ENCODE data around the gene GAB2. TPM values are rescaled to one million over a fixed set of nuclear protein-coding genes. Genes with fewer than 3 reads are reported as not detected.
"Not testable (repeated sequence)": the region's sequence is repeated elsewhere in the genome, so short reads cannot be mapped to it uniquely, and the experiment has no call there.

The GAB2 gene
- polyA plus RNA-seq, 1 donor from 2014 or later: 4.2 TPM

DNA sequence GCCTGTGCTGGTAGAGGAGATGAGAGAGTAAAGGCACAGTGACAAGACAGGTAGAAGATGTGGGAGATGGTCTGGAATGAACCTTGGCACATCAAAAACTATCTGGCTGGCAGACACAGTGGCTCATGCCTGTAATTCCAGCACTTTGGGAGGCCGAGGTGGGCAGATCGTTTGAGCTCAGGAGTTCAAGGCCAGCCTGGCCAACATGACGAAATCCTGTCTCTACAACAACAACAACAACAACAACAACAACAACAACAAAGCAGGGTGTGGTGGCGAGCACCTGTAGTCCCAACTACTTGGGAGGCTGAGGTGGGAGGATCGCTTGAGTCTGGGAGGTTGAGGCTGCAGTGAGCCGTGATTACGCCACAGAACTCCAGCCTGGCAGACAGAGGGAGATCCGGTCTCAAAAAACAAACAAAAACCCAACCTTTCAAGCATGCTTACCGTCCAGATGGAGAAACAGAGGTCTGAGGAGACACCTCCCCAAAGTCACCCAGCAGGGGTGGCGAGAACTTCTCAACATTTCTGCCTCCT lies 240.9 kb downstream of the GAB2 start:
- Mint-ChIP-seq H3K36me3 (peaks cover 16% of the 10 kb centered on the region), H3K4me3 (no peak overlapping the region), H3K27me3 (no peaks in the 10 kb centered on the region), H3K9me3 (peaks cover 0 to 7% (median 0%) of the 10 kb centered on the region in 3 donors), H3K27ac (peak overlapping the region in 1 of 3 donors; percentile 84), H3K4me1 (no peaks in the 10 kb centered on the region)

DNA sequence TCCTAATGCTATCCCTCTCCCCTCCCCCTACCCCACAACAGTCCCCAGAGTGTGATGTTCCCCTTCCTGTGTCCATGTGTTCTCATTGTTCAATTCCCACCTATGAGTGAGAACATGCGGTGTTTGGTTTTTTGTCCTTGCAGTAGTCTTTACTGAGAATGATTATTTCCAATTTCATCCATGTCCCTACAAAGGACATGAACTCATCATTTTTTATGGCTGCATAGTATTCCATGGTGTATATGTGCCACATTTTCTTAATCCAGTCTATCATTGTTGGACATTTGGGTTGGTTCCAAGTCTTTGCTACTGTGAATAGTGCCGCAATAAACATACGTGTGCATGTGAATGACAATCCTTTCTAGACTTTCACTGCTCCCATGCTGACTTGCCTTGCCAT lies 241.8 kb downstream of the GAB2 start:
- not testable (repeated sequence) for H3K27me3 Mint-ChIP-seq, H3K27ac Mint-ChIP-seq, H3K4me3 Mint-ChIP-seq, H3K4me1 Mint-ChIP-seq, H3K9me3 Mint-ChIP-seq
- peaks cover 14% of the 10 kb centered on the region for H3K36me3 Mint-ChIP-seq

DNA sequence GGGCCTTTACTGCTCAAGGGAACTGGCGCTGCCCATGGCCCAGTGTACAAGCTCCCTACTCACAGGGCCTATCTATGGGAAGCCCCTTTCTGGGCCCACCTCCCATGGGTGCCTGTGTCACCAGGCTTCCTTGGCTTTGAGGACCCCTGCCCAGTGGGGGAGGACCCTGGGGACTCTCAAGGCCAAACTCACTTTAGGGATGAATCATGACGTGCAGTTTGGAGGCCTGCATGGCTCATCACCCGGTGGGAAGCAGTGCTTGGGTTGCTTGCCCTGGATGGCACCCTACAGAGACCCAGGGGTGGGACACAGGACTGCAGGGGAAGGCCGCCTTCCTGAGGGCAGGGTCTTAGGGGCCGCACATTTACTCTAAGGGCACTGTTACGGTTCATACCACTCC lies 245.7 kb downstream of the GAB2 start:
- Mint-ChIP-seq H3K9me3 (no peaks in the 10 kb centered on the region), H3K27me3 (no peaks in the 10 kb centered on the region), H3K27ac (no peak overlapping the region)

DNA sequence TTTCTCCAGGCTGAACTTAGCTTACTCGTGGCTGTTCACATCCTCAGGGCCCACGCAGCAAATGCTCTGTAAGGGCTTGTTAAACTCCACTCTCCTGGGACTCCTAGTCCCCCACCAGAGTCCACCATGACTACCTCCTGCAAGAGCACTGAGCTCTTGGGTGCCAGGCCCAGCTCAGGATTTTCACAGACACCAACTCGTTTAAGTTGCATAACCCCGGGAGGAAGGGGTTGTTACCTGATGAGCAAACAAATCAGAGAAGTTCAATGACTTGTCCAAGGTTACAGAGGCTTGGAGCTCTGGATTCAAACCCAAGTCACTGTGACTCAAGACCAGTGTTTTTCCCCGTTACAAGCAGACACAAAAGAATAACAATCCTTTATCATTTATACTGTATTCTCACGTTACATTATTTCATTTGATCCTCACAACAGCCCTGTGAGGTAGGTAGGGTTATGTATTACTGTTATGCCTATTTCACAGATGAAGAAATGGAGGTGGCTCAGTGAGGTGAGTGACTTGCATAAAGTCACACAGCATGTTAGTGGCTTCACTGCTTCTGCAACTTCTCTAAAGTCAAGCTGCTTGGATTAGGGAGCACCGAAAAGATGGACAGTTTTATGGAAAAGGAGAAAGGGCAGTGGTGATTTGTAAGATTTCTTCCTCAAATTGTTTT lies 246.6 kb downstream of the GAB2 start:
- Mint-ChIP-seq H3K4me3 (no peak overlapping the region), H3K27ac (no peak overlapping the region), H3K36me3 (peaks cover 9% of the 10 kb centered on the region), H3K4me1 (no peaks in the 10 kb centered on the region), H3K27me3 (no peaks in the 10 kb centered on the region), H3K9me3 (no peaks in the 10 kb centered on the region)

More for the DNA sequence above, 245.7 kb downstream of the GAB2 start:
- Mint-ChIP-seq H3K4me1 (no peaks in the 10 kb centered on the region), H3K4me3 (no peak overlapping the region), H3K36me3 (peaks cover 9% of the 10 kb centered on the region)

DNA sequence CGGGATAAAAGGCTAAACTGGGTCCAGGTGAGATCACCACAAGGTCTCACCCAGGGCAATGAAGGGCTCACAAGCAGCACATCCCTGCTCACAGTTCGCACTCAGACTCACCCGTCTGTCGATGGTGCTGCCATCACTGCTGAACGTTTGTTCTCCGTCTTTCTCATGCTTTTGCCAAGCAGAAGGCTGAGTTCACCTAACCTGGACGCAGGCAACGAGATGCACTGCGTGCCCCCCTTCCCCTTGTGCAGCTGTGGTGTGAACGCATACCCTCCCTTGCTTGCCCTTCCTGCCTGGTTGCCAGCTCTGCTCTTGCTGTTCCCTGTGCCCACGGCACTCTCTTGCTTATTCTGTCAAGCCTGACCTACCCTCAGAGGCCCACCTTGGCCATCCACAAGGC lies 247.2 kb downstream of the GAB2 start:
- no peaks in the 10 kb centered on the region for H3K4me1 Mint-ChIP-seq
- H3K4me3 Mint-ChIP-seq: no peak overlapping the region
- no peaks in the 10 kb centered on the region for H3K27me3 Mint-ChIP-seq
- H3K36me3 Mint-ChIP-seq: peaks cover 9% of the 10 kb centered on the region
- no peak overlapping the region for H3K27ac Mint-ChIP-seq
- H3K9me3 Mint-ChIP-seq: no peaks in the 10 kb centered on the region

DNA sequence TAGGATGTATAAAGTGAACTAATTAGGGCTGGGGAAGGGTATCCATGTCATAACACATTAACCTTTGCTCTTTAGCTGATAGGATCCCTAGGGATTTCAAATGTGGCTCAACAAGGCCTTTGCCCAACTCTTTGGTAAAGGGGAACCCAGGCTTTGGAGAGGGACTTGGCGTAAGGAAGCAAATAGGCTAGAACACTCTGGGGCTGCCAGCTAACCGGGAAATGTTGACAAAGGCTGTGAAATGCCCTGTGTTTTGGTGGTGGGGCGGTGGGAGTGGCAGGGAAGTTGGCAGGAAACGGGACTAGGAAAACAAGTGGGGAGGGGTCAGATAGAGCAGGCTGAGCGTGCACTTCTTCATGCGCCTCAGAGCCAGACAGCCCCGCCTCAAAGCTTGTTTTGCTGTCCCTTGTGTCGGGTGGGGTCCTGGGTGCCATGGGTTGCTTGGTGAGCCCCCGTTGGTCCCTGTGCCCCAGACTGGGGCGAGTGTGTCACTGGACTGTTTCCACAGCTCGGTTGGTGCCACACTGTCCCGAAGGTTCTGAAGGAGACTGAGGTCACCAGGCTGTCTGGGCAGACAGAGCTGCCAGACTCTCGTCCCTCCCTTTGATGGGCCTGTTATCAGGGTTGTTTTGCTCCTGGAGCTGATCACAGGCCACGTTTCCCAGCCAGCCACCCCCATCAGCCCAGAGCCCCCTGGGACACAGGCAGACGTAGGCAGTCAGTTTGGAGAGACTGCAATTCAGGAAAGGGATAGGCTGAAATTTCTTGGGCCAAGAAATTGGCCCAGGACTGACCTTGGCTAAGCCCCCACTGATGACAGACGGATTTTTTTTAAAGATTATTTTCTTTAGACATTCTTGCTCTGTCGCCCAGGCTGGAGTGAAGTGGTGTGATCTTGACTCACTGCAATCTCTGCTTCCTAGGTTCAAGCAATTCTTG lies 248.8 kb downstream of the GAB2 start:
- no peaks in the 10 kb centered on the region for H3K9me3 Mint-ChIP-seq

DNA sequence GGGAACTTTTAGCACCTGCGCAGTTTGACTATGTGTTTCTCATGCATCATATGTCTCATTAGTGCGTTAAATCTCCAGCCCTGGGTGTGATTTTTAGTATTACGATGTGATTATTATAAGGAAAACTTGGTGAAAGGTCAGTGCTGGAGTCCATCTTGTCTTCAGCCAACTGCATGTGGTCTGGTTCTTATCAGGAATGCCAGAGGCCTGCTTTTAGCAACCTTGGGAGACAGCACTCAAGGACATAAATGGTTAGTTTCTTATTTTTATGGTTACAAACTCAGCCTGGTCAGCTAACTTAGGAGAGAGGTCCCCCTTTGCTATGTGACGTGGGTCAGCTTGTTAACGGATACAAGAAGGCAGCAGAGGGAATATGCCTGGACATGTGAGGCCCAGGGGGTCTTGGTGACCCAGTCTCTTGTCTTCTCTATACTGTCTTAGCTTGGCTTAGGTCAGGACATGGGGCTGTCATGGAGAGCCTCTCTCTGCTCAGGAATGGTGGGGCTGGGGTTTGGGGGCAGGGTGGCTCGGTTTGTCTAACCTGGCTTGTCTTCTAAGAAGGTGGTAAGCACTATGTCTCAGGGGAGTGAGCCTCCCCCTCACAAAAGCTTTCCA lies 250.7 kb downstream of the GAB2 start:
- peaks cover 0 to 1% (median 0%) of the 10 kb centered on the region in 3 donors for H3K4me1 Mint-ChIP-seq
- no peak overlapping the region for H3K27ac Mint-ChIP-seq
- H3K9me3 Mint-ChIP-seq: no peaks in the 10 kb centered on the region
- H3K36me3 Mint-ChIP-seq: no peaks in the 10 kb centered on the region
- H3K27me3 Mint-ChIP-seq: no peaks in the 10 kb centered on the region
- H3K4me3 Mint-ChIP-seq: no peak overlapping the region

More for the DNA sequence above, 248.8 kb downstream of the GAB2 start:
- Mint-ChIP-seq H3K4me1 (peaks cover 0 to 1% (median 0%) of the 10 kb centered on the region in 3 donors), H3K4me3 (no peak overlapping the region), H3K27ac (no peak overlapping the region), H3K36me3 (peaks cover 9% of the 10 kb centered on the region), H3K27me3 (no peaks in the 10 kb centered on the region)

Other genes starting within 250 kb of the GAB2 start
- 1.9 TPM for gene KCTD21, start 229.2 kb downstream of the GAB2 start, polyA plus RNA-seq
- gene USP35, start 228.9 kb downstream of the GAB2 start, polyA plus RNA-seq: 0.30 TPM
- 13.5 TPM for gene NARS2, start 157.0 kb upstream of the GAB2 start, polyA plus RNA-seq

Measured in IgD-negative memory B cell (primary cell).